Activated T-helper 1 cell treated with anti-CD3 and anti-CD28 coated beads, Interleukin-12 subunit alpha, Interleukin-12 subunit beta, Interleukin-2, Interleukin-4 antibody, amounts not matched to agents 30 ng/mL and 10 ng/mL and 1 ng/mL, durations not matched to agents 14 hours and 24 hours and 36 hours (primary cell): ENCODE measurements around the gene NPBWR2. TPM values are rescaled to one million over a fixed set of nuclear protein-coding genes. Genes with fewer than 3 reads are reported as not detected.

Experiments used
- DNase-seq: peaks from one replicate; pipeline ENCODE4 v3.0.0; 2021; ENCODE audit warnings: low spot score
- H3K27ac Mint-ChIP-seq: one replicate; pipeline ENCODE4 v1.8.0; 2021; ENCODE audit warnings: mild to moderate bottlenecking, mixed read lengths
- H3K27me3 Mint-ChIP-seq: one replicate; pipeline ENCODE4 v1.8.0; 2022; ENCODE audit warnings: mild to moderate bottlenecking, moderate library complexity, mixed read lengths; ENCODE audit not compliant: insufficient read depth
- H3K36me3 Mint-ChIP-seq: one replicate; pipeline ENCODE4 v1.8.0; 2021; ENCODE audit warnings: low read depth, mixed read lengths
- H3K4me1 Mint-ChIP-seq: one replicate; pipeline ENCODE4 v1.8.0; 2021; ENCODE audit warnings: low read depth, mixed read lengths
- H3K4me3 Mint-ChIP-seq: one replicate; pipeline ENCODE4 v1.8.0; 2021; ENCODE audit warnings: mild to moderate bottlenecking, moderate library complexity, mixed read lengths
- H3K9me3 Mint-ChIP-seq: one replicate; pipeline ENCODE4 v1.8.0; 2021; ENCODE audit warnings: mixed read lengths
- intact Hi-C: fragments of 100-400 bp; cut with micrococcal nuclease; formaldehyde crosslinking; loops from one replicate; pipeline ENCODE4 v1.15.1; 2024
- total RNA-seq: library from RNA; stranded (reverse); gene quantifications from 2 replicates; pipeline ENCODE4 v1.2.3, GENCODE V29; 2022

Gene NPBWR2
- total RNA-seq, 1 donor from 2014 or later: not detected

GRCh38 chr20:64149141-64149540 lies 41.8 kb upstream of the NPBWR2 start:
- no peak overlapping the region for H3K27ac Mint-ChIP-seq
- intact Hi-C loops: no loop called here
- no peaks in the 10 kb centered on the region for H3K27me3 Mint-ChIP-seq
- H3K36me3 Mint-ChIP-seq: no peaks in the 10 kb centered on the region
- H3K4me1 Mint-ChIP-seq: no peaks in the 10 kb centered on the region
- no peak overlapping the region for H3K4me3 Mint-ChIP-seq
- no peak for DNase-seq
- peaks cover 12% of the 10 kb centered on the region for H3K9me3 Mint-ChIP-seq

GRCh38 chr20:64148581-64148980 lies 41.2 kb upstream of the NPBWR2 start:
- intact Hi-C loops: no loop called here
- no peaks in the 10 kb centered on the region for H3K36me3 Mint-ChIP-seq
- H3K4me1 Mint-ChIP-seq: no peaks in the 10 kb centered on the region
- peaks cover 17% of the 10 kb centered on the region for H3K9me3 Mint-ChIP-seq
- H3K27me3 Mint-ChIP-seq: no peaks in the 10 kb centered on the region
- DNase-seq: no peak
- no peak overlapping the region for H3K4me3 Mint-ChIP-seq
- H3K27ac Mint-ChIP-seq: no peak overlapping the region

GRCh38 chr20:64146936-64147477 lies 39.6 kb upstream of the NPBWR2 start:
- no peak for DNase-seq
- no peaks in the 10 kb centered on the region for H3K27me3 Mint-ChIP-seq
- no peaks in the 10 kb centered on the region for H3K36me3 Mint-ChIP-seq
- peaks cover 17% of the 10 kb centered on the region for H3K9me3 Mint-ChIP-seq
- no peak overlapping the region for H3K27ac Mint-ChIP-seq
- intact Hi-C loops: no loop called here
- no peak overlapping the region for H3K4me3 Mint-ChIP-seq
- H3K4me1 Mint-ChIP-seq: no peaks in the 10 kb centered on the region

DNA sequence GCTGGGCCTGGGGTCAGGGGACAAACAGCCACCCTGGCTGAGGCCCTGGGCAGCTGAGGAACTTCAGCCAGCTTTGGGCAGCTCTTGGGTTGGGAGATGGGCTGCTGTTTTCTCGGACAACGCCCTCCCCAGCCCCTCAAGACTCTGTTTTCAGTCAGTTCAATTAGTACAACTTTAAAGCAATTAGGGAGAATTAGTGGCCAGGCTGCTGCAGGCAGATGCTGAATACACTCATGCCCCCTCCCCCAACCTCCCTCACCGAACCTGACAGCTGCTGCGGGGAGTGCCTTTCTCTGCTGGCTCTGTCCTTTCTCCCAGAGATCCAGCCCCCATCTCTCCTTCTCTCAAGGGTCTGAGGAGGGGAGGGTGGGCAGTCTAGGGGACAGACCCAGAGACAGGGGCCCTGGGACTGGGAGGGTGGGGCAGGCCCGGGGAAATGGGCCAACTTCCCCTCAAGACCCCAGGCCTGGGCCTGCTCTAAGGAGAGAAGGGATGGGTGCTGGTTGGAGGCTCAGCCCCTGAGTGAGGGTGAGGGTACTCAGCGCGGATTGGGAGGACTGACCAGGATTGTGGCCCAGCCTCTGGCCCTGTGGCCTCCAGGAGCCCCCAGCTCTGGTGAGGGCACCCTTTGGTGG lies 39.1 kb upstream of the NPBWR2 start:
- no peak for DNase-seq
- H3K9me3 Mint-ChIP-seq: peaks cover 17% of the 10 kb centered on the region

GRCh38 chr20:64145458-64146300 lies 38.3 kb upstream of the NPBWR2 start:
- no peaks in the 10 kb centered on the region for H3K4me1 Mint-ChIP-seq
- no peak for DNase-seq
- peaks cover 17% of the 10 kb centered on the region for H3K9me3 Mint-ChIP-seq
- no peaks in the 10 kb centered on the region for H3K36me3 Mint-ChIP-seq
- no peak overlapping the region for H3K4me3 Mint-ChIP-seq
- no peaks in the 10 kb centered on the region for H3K27me3 Mint-ChIP-seq
- no peak overlapping the region for H3K27ac Mint-ChIP-seq
- intact Hi-C loops: no loop called here

More for the DNA sequence above, 39.1 kb upstream of the NPBWR2 start:
- H3K4me1 Mint-ChIP-seq: no peaks in the 10 kb centered on the region
- H3K36me3 Mint-ChIP-seq: no peaks in the 10 kb centered on the region
- H3K4me3 Mint-ChIP-seq: no peak overlapping the region
- intact Hi-C loops: no loop called here
- H3K27me3 Mint-ChIP-seq: no peaks in the 10 kb centered on the region
- no peak overlapping the region for H3K27ac Mint-ChIP-seq

GRCh38 chr20:64144144-64144912 lies 37.0 kb upstream of the NPBWR2 start:
- no peaks in the 10 kb centered on the region for H3K36me3 Mint-ChIP-seq
- no peaks in the 10 kb centered on the region for H3K27me3 Mint-ChIP-seq
- H3K4me3 Mint-ChIP-seq: no peak overlapping the region
- no peak for DNase-seq
- no peak overlapping the region for H3K27ac Mint-ChIP-seq
- intact Hi-C loops: no loop called here
- no peaks in the 10 kb centered on the region for H3K4me1 Mint-ChIP-seq
- H3K9me3 Mint-ChIP-seq: peaks cover 17% of the 10 kb centered on the region

DNA sequence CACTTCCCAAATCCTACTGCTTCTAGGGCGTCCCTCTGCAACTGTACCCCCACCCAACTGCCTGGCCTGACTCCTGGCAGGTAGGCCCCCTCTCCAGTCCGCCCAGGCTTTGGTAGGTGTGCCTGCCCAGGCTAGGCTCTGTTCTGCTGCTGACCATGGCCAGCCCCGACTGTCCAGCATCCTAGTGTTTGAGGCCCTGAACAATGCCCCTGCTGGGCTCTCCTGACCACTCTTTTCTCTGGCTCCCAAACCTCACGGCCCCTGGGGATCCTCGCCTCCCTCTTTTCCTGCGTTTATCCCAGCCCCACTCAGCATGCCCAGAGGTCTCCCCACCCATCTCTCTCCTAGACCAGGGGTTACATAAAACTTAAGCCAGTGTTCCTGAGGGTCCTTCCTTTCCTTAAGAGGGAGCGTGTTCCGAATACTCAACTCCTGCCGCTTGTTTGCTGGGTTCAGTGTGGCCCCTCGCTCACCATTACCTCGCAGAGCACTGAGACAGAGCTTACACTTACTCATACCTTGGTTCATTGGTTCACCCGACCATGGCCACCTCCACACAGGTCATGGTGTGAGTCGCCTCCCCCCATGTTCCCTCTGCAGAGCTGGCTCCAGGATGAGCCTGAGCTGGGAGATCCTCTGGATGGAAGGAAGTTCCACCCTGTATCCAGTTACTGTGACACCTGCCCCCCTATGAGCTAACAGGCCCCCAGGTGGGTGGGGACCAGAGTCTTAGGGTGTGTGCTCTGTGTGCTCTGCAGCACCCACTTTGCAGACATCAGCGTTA lies 35.8 kb upstream of the NPBWR2 start:
- Mint-ChIP-seq H3K36me3 (no peaks in the 10 kb centered on the region), H3K4me1 (no peaks in the 10 kb centered on the region), H3K4me3 (no peak overlapping the region), H3K9me3 (peaks cover 17% of the 10 kb centered on the region), H3K27me3 (no peaks in the 10 kb centered on the region), H3K27ac (no peak overlapping the region)
- intact Hi-C loops: no loop called here
- DNase-seq: no peak

GRCh38 chr20:64142590-64142989 lies 35.2 kb upstream of the NPBWR2 start:
- no peaks in the 10 kb centered on the region for H3K36me3 Mint-ChIP-seq
- peaks cover 17% of the 10 kb centered on the region for H3K9me3 Mint-ChIP-seq
- no peaks in the 10 kb centered on the region for H3K4me1 Mint-ChIP-seq
- intact Hi-C loops: no loop called here
- no peak overlapping the region for H3K27ac Mint-ChIP-seq
- H3K4me3 Mint-ChIP-seq: no peak overlapping the region
- no peaks in the 10 kb centered on the region for H3K27me3 Mint-ChIP-seq
- no peak for DNase-seq

GRCh38 chr20:64140956-64141355 lies 33.6 kb upstream of the NPBWR2 start:
- H3K9me3 Mint-ChIP-seq: peaks cover 17% of the 10 kb centered on the region
- H3K4me1 Mint-ChIP-seq: no peaks in the 10 kb centered on the region
- no peaks in the 10 kb centered on the region for H3K36me3 Mint-ChIP-seq
- no peak overlapping the region for H3K4me3 Mint-ChIP-seq
- intact Hi-C loops: no loop called here
- no peak overlapping the region for H3K27ac Mint-ChIP-seq
- DNase-seq: no peak
- H3K27me3 Mint-ChIP-seq: no peaks in the 10 kb centered on the region

DNA sequence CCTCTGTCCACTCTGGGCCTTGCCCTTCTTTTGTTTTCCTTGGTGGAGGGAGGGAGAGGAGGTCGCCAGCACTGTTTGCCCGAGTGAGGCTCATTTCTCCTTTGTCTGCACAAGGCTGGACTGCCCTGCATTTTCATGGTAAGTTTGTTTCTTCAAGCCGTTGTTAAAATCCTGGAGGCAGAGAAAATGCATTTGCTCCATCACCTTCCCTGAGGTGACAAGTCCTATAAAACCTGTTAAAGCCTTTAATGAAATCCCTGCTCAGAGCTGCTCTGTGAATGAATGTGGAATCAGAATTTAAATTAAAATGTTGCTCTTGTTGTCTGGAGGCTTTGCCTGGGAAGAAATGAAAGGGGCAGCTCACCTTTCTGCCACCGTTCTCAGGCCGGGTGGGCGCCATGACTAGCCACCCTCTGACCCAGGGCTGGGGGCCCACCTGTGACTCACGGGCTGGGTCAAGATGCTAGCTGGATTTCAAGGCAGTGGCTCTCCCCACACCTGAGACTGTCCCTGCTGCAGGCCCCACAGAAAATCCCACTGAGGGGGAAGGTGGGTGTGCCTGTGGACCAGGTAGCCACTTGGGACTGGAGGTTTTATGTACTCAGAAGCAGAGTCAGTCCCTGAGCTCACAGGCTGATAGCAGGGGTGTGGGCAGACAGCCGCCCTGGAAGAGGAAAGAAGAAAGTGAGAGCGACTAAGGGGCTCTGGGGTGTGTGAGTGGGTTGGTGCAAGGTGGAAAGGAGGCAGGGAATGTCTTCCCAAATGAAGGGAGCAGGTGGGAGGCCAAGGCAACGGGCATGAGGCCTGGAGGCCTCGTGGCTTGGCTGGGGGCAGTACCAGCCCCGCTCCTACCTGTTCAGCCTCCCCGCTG lies 32.9 kb upstream of the NPBWR2 start:
- intact Hi-C loops: no loop called here
- Mint-ChIP-seq H3K9me3 (peaks cover 16% of the 10 kb centered on the region), H3K4me1 (no peaks in the 10 kb centered on the region), H3K27me3 (no peaks in the 10 kb centered on the region), H3K4me3 (no peak overlapping the region), H3K36me3 (no peaks in the 10 kb centered on the region), H3K27ac (no peak overlapping the region)
- no peak for DNase-seq

- DNase-seq: no peak
- Mint-ChIP-seq H3K36me3 (no peaks in the 10 kb centered on the region), H3K4me1 (no peaks in the 10 kb centered on the region), H3K4me3 (no peak overlapping the region), H3K27ac (no peak overlapping the region), H3K27me3 (no peaks in the 10 kb centered on the region), H3K9me3 (peaks cover 8% of the 10 kb centered on the region)
- intact Hi-C loops: no loop called here
Measured at GRCh38 chr20:64139199-64140060, 32.1 kb upstream of the NPBWR2 start.
